ENCODE results near the gene CHD9NB.

GRCh38 chr16:53089434-53090285 lies 37.0 kb upstream of the CHD9NB start:
- TF ChIP-seq CTCF (IDR thresholded peaks at IDR 0.05) = no peak
- no peak for TF ChIP-seq POLR2AphosphoS5 (IDR thresholded peaks at IDR 0.05)
- TF ChIP-seq POLR2A (IDR thresholded peaks at IDR 0.05) = no peak

Data from breast epithelium (tissue), 3 donors.